ENCODE results near the gene SPPL3. TPM values are rescaled to one million over a fixed set of nuclear protein-coding genes. Genes with fewer than 3 reads are reported as not detected.
A peak's percentile ranks its signal among the peaks of the same experiment; 100 is the strongest.
"Not testable (repeated sequence)": the region's sequence is repeated elsewhere in the genome, so short reads cannot be mapped to it uniquely, and the experiment has no call there.

SPPL3 gene, protein sequence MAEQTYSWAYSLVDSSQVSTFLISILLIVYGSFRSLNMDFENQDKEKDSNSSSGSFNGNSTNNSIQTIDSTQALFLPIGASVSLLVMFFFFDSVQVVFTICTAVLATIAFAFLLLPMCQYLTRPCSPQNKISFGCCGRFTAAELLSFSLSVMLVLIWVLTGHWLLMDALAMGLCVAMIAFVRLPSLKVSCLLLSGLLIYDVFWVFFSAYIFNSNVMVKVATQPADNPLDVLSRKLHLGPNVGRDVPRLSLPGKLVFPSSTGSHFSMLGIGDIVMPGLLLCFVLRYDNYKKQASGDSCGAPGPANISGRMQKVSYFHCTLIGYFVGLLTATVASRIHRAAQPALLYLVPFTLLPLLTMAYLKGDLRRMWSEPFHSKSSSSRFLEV
- 67.6 and 67.7 TPM in 2 replicates for total RNA-seq (ENCODE audit: low replicate concordance)
- long read RNA-seq, full-length matches to known transcripts: 15 of 34 reads
- long read RNA-seq, partial matches to known transcripts: 16 of 34 reads
- long read RNA-seq, other reads (novel, unspliced or antisense): 3 of 34 reads

DNA sequence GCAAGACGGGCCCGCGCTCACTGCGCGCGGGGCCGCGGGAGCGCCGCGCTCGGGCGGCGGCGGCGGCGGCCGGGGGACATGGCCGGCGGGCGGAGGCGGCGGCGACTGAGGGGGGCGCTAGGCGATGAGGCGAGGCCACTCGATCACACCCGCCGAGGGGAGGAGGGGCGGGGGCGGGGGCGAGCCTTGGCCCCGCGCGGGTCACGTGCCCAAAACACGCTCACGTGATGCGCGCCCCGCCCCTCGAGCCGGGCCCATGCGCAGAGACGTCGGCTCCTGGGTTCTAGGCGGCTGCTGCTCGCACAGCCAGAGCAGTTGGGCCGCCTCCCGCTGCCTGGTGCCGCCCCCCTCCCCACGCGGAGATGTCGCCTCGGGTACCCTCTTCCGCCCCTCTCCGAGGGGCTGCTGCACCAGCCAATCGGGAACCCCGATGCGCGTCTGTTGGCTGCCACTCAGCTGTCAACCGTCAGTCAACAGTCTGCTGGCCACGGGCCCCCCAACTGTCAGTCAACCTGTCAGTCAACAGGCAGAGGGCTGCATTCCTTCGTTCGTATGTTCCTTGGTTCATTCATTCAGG lies at the start of gene SPPL3:
TSS of gene SPPL3 (minus strand) at position 162 of the 577 bp plus-strand sequence. CDS start 491 bp downstream, outside the sequence.
- TF ChIP-seq, protein P1, sequence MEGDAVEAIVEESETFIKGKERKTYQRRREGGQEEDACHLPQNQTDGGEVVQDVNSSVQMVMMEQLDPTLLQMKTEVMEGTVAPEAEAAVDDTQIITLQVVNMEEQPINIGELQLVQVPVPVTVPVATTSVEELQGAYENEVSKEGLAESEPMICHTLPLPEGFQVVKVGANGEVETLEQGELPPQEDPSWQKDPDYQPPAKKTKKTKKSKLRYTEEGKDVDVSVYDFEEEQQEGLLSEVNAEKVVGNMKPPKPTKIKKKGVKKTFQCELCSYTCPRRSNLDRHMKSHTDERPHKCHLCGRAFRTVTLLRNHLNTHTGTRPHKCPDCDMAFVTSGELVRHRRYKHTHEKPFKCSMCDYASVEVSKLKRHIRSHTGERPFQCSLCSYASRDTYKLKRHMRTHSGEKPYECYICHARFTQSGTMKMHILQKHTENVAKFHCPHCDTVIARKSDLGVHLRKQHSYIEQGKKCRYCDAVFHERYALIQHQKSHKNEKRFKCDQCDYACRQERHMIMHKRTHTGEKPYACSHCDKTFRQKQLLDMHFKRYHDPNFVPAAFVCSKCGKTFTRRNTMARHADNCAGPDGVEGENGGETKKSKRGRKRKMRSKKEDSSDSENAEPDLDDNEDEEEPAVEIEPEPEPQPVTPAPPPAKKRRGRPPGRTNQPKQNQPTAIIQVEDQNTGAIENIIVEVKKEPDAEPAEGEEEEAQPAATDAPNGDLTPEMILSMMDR (conservative IDR thresholded peaks at IDR 0.05): no peak
- peaks cover 22% of the 10 kb centered on the region for H3K36me3 Mint-ChIP-seq
- no peaks in the 10 kb centered on the region for H3K9me3 Mint-ChIP-seq
- H3K27ac Mint-ChIP-seq: peak within 1 kb of the TSS; percentile 94
- no peaks in the 10 kb centered on the region for H3K27me3 Mint-ChIP-seq
- H3K4me3 Mint-ChIP-seq: peak within 1 kb of the TSS; percentile 100
- DNase-seq (ENCODE audit: extremely low spot score, unreplicated experiment): peak; percentile 96
- H3K4me1 Mint-ChIP-seq (ENCODE audit: unreplicated experiment): peaks cover 21% of the 10 kb centered on the region

DNA sequence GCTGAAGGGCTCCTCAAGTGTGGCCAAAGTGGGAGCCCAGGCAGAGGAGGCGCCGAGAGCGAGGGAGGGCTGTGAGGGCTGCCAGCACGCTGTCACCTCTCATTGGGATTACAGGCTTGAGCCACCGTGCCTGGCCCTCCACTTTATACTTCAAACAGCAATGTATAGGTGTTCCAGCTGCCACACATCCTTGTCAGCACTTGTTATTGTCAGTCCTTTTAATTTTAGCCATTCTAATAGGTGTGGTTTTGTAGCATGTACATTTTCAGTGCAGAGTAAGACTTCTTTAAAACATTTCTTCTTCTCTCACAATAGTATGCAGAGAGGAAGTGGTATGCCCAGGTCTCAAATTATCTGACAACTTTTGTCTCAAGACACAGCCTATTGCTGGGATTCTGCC lies 46.6 kb upstream of the SPPL3 start:
- Mint-ChIP-seq H3K4me1 (ENCODE audit: unreplicated experiment) (peaks cover under 1% of the 10 kb centered on the region), H3K36me3 (no peaks in the 10 kb centered on the region), H3K9me3 (no peaks in the 10 kb centered on the region), H3K4me3 (no peak overlapping the region), H3K27ac (no peak overlapping the region), H3K27me3 (no peaks in the 10 kb centered on the region)
- DNase-seq (ENCODE audit: extremely low spot score, unreplicated experiment): no peak
- TF ChIP-seq, protein P1 (conservative IDR thresholded peaks at IDR 0.05): no peak

DNA sequence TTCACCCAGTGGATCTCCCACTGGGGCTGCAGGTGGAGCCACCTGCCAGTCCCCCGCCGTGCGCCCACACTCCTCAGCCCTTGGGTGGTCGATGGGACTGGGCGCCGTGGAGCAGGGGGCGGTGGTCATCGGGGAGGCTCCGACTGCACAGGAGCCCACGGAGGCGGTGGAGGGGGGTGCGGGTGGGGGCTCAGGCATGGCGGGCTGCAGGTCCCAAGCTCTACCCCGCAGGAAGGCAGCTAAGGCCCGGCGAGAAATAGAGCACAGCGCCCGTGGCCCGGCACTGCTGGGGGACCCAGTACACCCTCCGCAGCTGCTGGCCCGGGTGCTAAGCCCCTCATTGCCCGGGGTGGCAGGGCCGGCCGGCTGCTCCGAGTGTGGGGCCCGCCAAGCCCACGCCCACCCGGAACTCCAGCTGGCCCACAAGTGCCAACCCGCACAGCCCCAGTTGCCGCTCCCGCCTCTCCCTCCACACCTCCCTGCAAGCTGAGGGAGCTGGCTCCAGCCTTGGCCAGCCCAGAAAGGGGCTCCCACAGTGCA lies 46.2 kb upstream of the SPPL3 start:
- not testable (repeated sequence) for DNase-seq (ENCODE audit: extremely low spot score, unreplicated experiment); H3K4me1 Mint-ChIP-seq (ENCODE audit: unreplicated experiment); H3K36me3 Mint-ChIP-seq; H3K4me3 Mint-ChIP-seq; H3K27ac Mint-ChIP-seq; H3K9me3 Mint-ChIP-seq; H3K27me3 Mint-ChIP-seq

DNA sequence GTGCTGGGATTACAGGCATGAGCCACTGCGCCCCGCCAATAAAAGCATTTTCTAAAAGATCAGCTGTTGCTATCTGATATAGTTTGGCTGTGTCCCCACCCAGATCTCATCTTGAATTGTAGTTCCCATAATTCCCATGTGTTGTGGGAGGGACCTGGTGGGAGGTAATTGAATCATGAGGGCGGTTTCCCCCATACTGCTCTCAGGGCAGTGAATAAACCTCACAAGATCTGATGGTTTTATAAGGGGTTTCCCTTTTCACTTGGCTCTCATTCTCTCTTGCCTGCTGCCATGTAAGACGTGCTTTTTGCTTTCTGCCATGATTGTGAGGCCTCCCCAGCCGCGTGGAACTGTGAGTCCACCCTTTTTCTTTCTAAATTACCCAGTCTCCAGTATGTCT lies 41.4 kb upstream of the SPPL3 start:
- not testable (repeated sequence) for H3K27ac Mint-ChIP-seq; H3K27me3 Mint-ChIP-seq; H3K36me3 Mint-ChIP-seq; DNase-seq (ENCODE audit: extremely low spot score, unreplicated experiment); H3K4me1 Mint-ChIP-seq (ENCODE audit: unreplicated experiment); H3K9me3 Mint-ChIP-seq; H3K4me3 Mint-ChIP-seq

DNA sequence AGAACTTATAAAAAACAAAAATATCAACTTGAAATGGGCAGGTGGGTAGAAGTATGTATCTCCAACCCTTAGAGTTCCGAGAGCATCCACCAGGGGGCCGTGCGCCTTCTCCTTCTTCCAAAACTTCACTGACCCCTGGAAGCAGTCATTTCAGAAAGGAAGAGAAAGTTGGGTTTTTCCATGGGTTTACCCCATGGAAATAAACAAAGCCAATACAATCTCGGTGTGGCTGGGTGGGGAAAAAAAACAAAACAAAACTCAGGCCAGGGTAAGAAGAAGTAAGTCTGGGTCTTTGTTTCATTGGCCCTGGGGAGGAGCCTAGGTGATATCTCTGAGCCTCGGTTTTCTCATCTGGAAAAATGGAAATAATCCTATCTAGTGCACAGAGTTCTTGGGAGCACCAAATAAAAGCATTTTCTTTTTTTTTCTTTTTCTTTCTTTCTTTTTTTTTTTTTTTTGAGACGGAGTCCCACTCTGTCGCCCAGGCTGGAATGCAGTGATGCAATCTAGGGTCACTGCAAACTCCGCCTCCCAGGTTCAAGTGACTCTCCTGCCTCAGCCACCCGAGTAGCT lies 40.6 kb upstream of the SPPL3 start:
- H3K27me3 Mint-ChIP-seq: no peaks in the 10 kb centered on the region
- DNase-seq (ENCODE audit: extremely low spot score, unreplicated experiment): no peak
- TF ChIP-seq, protein P1 (conservative IDR thresholded peaks at IDR 0.05): peak; percentile 88
- H3K36me3 Mint-ChIP-seq: no peaks in the 10 kb centered on the region
- no peak overlapping the region for H3K4me3 Mint-ChIP-seq
- no peaks in the 10 kb centered on the region for H3K9me3 Mint-ChIP-seq
- H3K27ac Mint-ChIP-seq: no peak overlapping the region
- H3K4me1 Mint-ChIP-seq (ENCODE audit: unreplicated experiment): peaks cover 4% of the 10 kb centered on the region

DNA sequence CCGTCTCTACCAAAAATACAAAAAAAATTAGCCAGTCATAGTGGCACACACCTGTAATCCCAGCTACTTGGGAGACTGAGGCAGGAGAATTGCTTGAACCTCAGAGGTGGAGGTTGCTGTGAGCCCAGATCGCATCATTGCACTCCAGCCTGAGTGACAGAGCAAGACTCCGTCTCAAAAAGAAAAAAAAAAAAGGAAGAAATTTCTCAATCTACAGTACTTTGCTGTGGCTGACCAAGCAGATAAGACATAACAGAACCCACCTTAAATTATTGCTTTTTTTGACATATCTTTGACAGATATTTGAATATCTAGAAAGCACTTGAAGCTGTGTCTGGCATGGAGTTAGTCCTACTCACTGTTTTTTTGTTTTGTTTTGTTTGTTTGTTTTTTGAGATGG lies 39.3 kb upstream of the SPPL3 start:
- Mint-ChIP-seq H3K36me3 (no peaks in the 10 kb centered on the region), H3K27me3 (no peaks in the 10 kb centered on the region), H3K4me3 (no peak overlapping the region), H3K9me3 (no peaks in the 10 kb centered on the region), H3K27ac (no peak overlapping the region), H3K4me1 (ENCODE audit: unreplicated experiment) (peaks cover 4% of the 10 kb centered on the region)
- no peak for DNase-seq (ENCODE audit: extremely low spot score, unreplicated experiment)
- TF ChIP-seq, protein P1 (conservative IDR thresholded peaks at IDR 0.05): no peak
